GM23248 (cell line): ENCODE data around the gene HSD17B12. TPM values are rescaled to one million over a fixed set of nuclear protein-coding genes. Genes with fewer than 3 reads are reported as not detected.
"Not testable (repeated sequence)": the region's sequence is repeated elsewhere in the genome, so short reads cannot be mapped to it uniquely, and the experiment has no call there.

Source experiments
- DNase-seq: peaks from one replicate; pipeline ENCODE4 v3.0.0-alpha.2; 2015
- H2AFZ ChIP-seq: fragments of 200-600 bp; sonication (generic); 2 replicates; pipeline ENCODE4 v1.6.1; 2016; ENCODE audit warnings: antibody characterized with exemption
- H3F3A ChIP-seq: fragments of 200-600 bp; sonication (generic); 2 replicates; pipeline ENCODE4 v1.6.1; 2016; ENCODE audit warnings: mild to moderate bottlenecking, antibody characterized with exemption, mixed run types; ENCODE audit not compliant: insufficient read depth
- H3K27ac ChIP-seq: fragments of 200-600 bp; sonication (generic); 2 replicates; pipeline ENCODE4 v1.5.1; 2016; ENCODE audit warnings: mild to moderate bottlenecking
- H3K27me3 ChIP-seq: fragments of 200-600 bp; sonication (generic); replicated peaks from 2 replicates; pipeline ENCODE4 v1.6.1; 2016; ENCODE audit warnings: mild to moderate bottlenecking; ENCODE audit not compliant: insufficient read depth
- H3K36me3 ChIP-seq: fragments of 200-600 bp; sonication (generic); 2 replicates; pipeline ENCODE4 v1.6.1; 2016; ENCODE audit warnings: low read depth, mild to moderate bottlenecking
- H3K4me1 ChIP-seq: fragments of 200-600 bp; sonication (generic); 2 replicates; pipeline ENCODE4 v1.6.1; 2016; ENCODE audit warnings: mild to moderate bottlenecking; ENCODE audit not compliant: insufficient read depth
- H3K4me2 ChIP-seq: fragments of 200-600 bp; sonication (generic); one replicate; pipeline ENCODE4 v1.6.1; 2016; ENCODE audit warnings: mild to moderate bottlenecking; ENCODE audit not compliant: unreplicated experiment
- H3K4me3 ChIP-seq: fragments of 200-600 bp; sonication (generic); 2 replicates; pipeline ENCODE4 v1.5.1; 2016; ENCODE audit warnings: mild to moderate bottlenecking
- H3K79me2 ChIP-seq: fragments of 200-600 bp; sonication (generic); 2 replicates; pipeline ENCODE4 v1.6.1; 2016; ENCODE audit warnings: mild to moderate bottlenecking; ENCODE audit not compliant: insufficient read depth
- H3K9ac ChIP-seq: fragments of 200-600 bp; sonication (generic); 2 replicates; pipeline ENCODE4 v1.6.1; 2016; ENCODE audit warnings: mild to moderate bottlenecking
- H3K9me2 ChIP-seq: fragments of 200-600 bp; sonication (generic); 2 replicates; pipeline ENCODE4 v1.6.1; 2016; ENCODE audit warnings: mixed run types, mild to moderate bottlenecking, moderate library complexity; ENCODE audit not compliant: insufficient read depth
- H3K9me3 ChIP-seq: fragments of 200-600 bp; sonication (generic); one replicate; pipeline ENCODE4 v1.6.1; 2017; ENCODE audit warnings: low read depth
- H4K20me1 ChIP-seq: fragments of 200-600 bp; sonication (generic); 2 replicates; pipeline ENCODE4 v1.6.0; 2016; ENCODE audit not compliant: insufficient read depth
- EZH2 ChIP-seq: fragments of 200-600 bp; sonication (generic); IDR thresholded peaks from 2 replicates; pipeline ENCODE4 v1.6.1; 2018; ENCODE audit warnings: antibody characterized with exemption, mild to moderate bottlenecking; ENCODE audit not compliant: insufficient read depth, poor library complexity, severe bottlenecking
- EZH2phosphoT487 ChIP-seq: fragments of 200-600 bp; sonication (generic); IDR thresholded peaks from 2 replicates; pipeline ENCODE4 v1.6.1; 2018; ENCODE audit warnings: antibody characterized with exemption, moderate library complexity, mild to moderate bottlenecking, low read depth; ENCODE audit not compliant: insufficient read depth
- WGBS, 2 experiments: methylation state at CpG; one replicate each; pipeline ENCODE4 v1.1.6; 2015 to 2017; ENCODE audit warnings: low lambda C conversion rate in 2 of 2, low coverage in 1 of 2; ENCODE audit errors: missing lambda C conversion rate in 2 of 2; 5-methylcytosine and 5-hydroxymethylcytosine counted together
- in situ Hi-C: fragments of 300-500 bp; cut with MboI; formaldehyde crosslinking; loops from 2 replicates; pipeline ENCODE4 v1.15.0; 2020
- polyA plus RNA-seq: library from polyadenylated mRNA; unstranded; fragments of >200 nt; fragmentation: Nextera tagmentation; extraction: Ambion mirVana; gene quantifications from 2 replicates; pipeline ENCODE4 v1.2.1, GENCODE V29; 2016
- total RNA-seq: library from RNA; depleted of rRNA; stranded (reverse); fragments of >200 nt; shearing (Covaris generic); gene quantifications from 2 replicates; pipeline ENCODE4 v1.2.3, GENCODE V29; 2014

The HSD17B12 gene
- total and polyA plus RNA-seq, 2 experiments from 2014 or later = 105 to 113 TPM

- Histone ChIP-seq H3K79me2 (peaks cover 47% of the 10 kb centered on the region), H3K9me2 (no peaks in the 10 kb centered on the region), H3K9ac (no peak overlapping the region), H4K20me1 (no peaks in the 10 kb centered on the region; the same call in 1 of the 2 replicates), H3K4me3 (no peak overlapping the region), H3K9me3 (no peaks in the 10 kb centered on the region), H3K27me3 (no peaks in the 10 kb centered on the region), H3F3A (no peaks in the 10 kb centered on the region), H3K4me1 (peaks cover 8% of the 10 kb centered on the region; the same call in 1 of the 2 replicates), H3K4me2 (no peak overlapping the region), H2AFZ (no peak overlapping the region), H3K27ac (no peak overlapping the region), H3K36me3 (no peaks in the 10 kb centered on the region)
- in situ Hi-C loops = loop anchor here (10.0 kb wide), 1 partner anchor 62 kb away; no protein-coding TSS in a partner anchor
- no peak for TF ChIP-seq EZH2phosphoT487
- TF ChIP-seq EZH2 = no peak
- DNase-seq = no peak
- WGBS, 2 experiments = 95 to 96% methylated on average over 2 of the region's 2 CpGs
Measured at GRCh38 chr11:43646767-43647166, 33.8 kb upstream of the HSD17B12 start.

- H3F3A ChIP-seq = no peaks in the 10 kb centered on the region
- no peak overlapping the region for H3K4me2 ChIP-seq
- DNase-seq = no peak
- peaks cover 47% of the 10 kb centered on the region for H3K79me2 ChIP-seq
- H4K20me1 ChIP-seq = no peaks in the 10 kb centered on the region; the same call in 1 of the 2 replicates
- TF ChIP-seq EZH2phosphoT487 (no peak), EZH2 (no peak)
- 93 to 94% methylated on average over 7 of the region's 7 CpGs for WGBS, 2 experiments
- in situ Hi-C loops = loop anchor here (10.0 kb wide), 1 partner anchor 64 kb away; no protein-coding TSS in a partner anchor
- H3K9me3 ChIP-seq = no peaks in the 10 kb centered on the region
- H3K9me2 ChIP-seq = no peaks in the 10 kb centered on the region
- H3K9ac ChIP-seq = no peak overlapping the region
- H3K27me3 ChIP-seq = no peaks in the 10 kb centered on the region
- H3K36me3 ChIP-seq = no peaks in the 10 kb centered on the region
- H3K4me3 ChIP-seq = no peak overlapping the region
- peaks cover 8% of the 10 kb centered on the region; the same call in 1 of the 2 replicates for H3K4me1 ChIP-seq
- H2AFZ ChIP-seq = no peak overlapping the region
- no peak overlapping the region for H3K27ac ChIP-seq
Measured at GRCh38 chr11:43648888-43649287, 31.6 kb upstream of the HSD17B12 start.

GRCh38 chr11:43649501-43649900 lies 31.0 kb upstream of the HSD17B12 start:
- DNase-seq = no peak
- no peak overlapping the region for H3K4me2 ChIP-seq
- no peaks in the 10 kb centered on the region for H3F3A ChIP-seq
- H3K9me3 ChIP-seq = no peaks in the 10 kb centered on the region
- no peak overlapping the region for H2AFZ ChIP-seq
- no peaks in the 10 kb centered on the region for H3K27me3 ChIP-seq
- no peaks in the 10 kb centered on the region for H3K9me2 ChIP-seq
- no peak overlapping the region for H3K9ac ChIP-seq
- H3K36me3 ChIP-seq = no peaks in the 10 kb centered on the region
- peaks cover 42% of the 10 kb centered on the region for H3K79me2 ChIP-seq
- peaks cover 8% of the 10 kb centered on the region; the same call in 1 of the 2 replicates for H3K4me1 ChIP-seq
- in situ Hi-C loops = loop anchor here (10.0 kb wide), 1 partner anchor 65 kb away; no protein-coding TSS in a partner anchor
- WGBS, 2 experiments = 88 to 92% methylated on average over 4 of the region's 4 CpGs
- H3K4me3 ChIP-seq = no peak overlapping the region
- H3K27ac ChIP-seq = no peak overlapping the region
- no peaks in the 10 kb centered on the region; the same call in 1 of the 2 replicates for H4K20me1 ChIP-seq
- TF ChIP-seq EZH2 (no peak), EZH2phosphoT487 (no peak)

- in situ Hi-C loops = loop anchor here (10.0 kb wide), 1 partner anchor 65 kb away; no protein-coding TSS in a partner anchor
Measured at GRCh38 chr11:43649921-43650320, 30.6 kb upstream of the HSD17B12 start.

GRCh38 chr11:43663018-43663417 lies 17.5 kb upstream of the HSD17B12 start:
- H3K9me2 ChIP-seq, in situ Hi-C loops, H3K4me2 ChIP-seq, H3K4me3 ChIP-seq, H3K4me1 ChIP-seq, H3K27ac ChIP-seq, H3K79me2 ChIP-seq, DNase-seq, H3K36me3 ChIP-seq, H3K9me3 ChIP-seq, H3K27me3 ChIP-seq, H3F3A ChIP-seq, H3K9ac ChIP-seq, H2AFZ ChIP-seq, H4K20me1 ChIP-seq: not testable (repeated sequence)
- 60 to 69% methylated on average over 9 of the region's 9 CpGs for WGBS, 2 experiments

More at GRCh38 chr11:43649921-43650320, 30.6 kb upstream of the HSD17B12 start:
- Histone ChIP-seq H3K79me2 (peaks cover 38% of the 10 kb centered on the region), H3K4me3 (no peak overlapping the region), H3F3A (no peaks in the 10 kb centered on the region), H3K9ac (no peak overlapping the region), H3K9me2 (no peaks in the 10 kb centered on the region), H3K36me3 (no peaks in the 10 kb centered on the region), H3K4me2 (no peak overlapping the region), H3K27me3 (no peaks in the 10 kb centered on the region), H4K20me1 (no peaks in the 10 kb centered on the region; the same call in 1 of the 2 replicates), H3K27ac (no peak overlapping the region), H2AFZ (no peak overlapping the region), H3K4me1 (peaks cover 5% of the 10 kb centered on the region; the same call in 1 of the 2 replicates), H3K9me3 (no peaks in the 10 kb centered on the region)
- 97 to 100% methylated on average over 1 of the region's 1 CpG for WGBS, 2 experiments
- no peak for TF ChIP-seq EZH2phosphoT487
- TF ChIP-seq EZH2 = no peak
- no peak for DNase-seq
